MCF 10A (cell line): ENCODE measurements around the gene DYNLT1. TPM values are rescaled to one million over a fixed set of nuclear protein-coding genes. Genes with fewer than 3 reads are reported as not detected.
"Not testable (repeated sequence)": the region's sequence is repeated elsewhere in the genome, so short reads cannot be mapped to it uniquely, and the experiment has no call there.

Experiments
- BruUV-seq: library from RNA; stranded (reverse); fragments of 400-500 nt; replicated peaks from 2 replicates; lab custom pipeline; 2021; lab: Mats Ljungman, UMichigan
- CTCF ChIA-PET: fragments of 300-600 bp; sonication (Branson Sonifier 250); formaldehyde crosslinking; extraction: SDS; loops from one replicate; lab custom pipeline; 2021; ENCODE audit warnings: antibody characterized with exemption, inconsistent platforms; lab: Yijun Ruan, JAX
- POLR2A ChIA-PET: fragments of 300-600, 350-650 bp; sonication (Branson Sonifier 250); formaldehyde crosslinking; extraction: SDS; loops from one replicate; lab custom pipeline; 2020; ENCODE audit warnings: antibody characterized with exemption, inconsistent platforms; lab: Yijun Ruan, JAX
- DNase-seq: peaks from one replicate; pipeline ENCODE4 v3.0.0-alpha.2; 2018; ENCODE audit not compliant: unreplicated experiment
- H3K27ac Mint-ChIP-seq: one replicate; pipeline ENCODE4 v1.8.0; 2022; ENCODE audit warnings: mild to moderate bottlenecking, low read depth, mixed read lengths; ENCODE audit not compliant: unreplicated experiment
- H3K27me3 Mint-ChIP-seq: one replicate; pipeline ENCODE4 v1.8.0; 2022; ENCODE audit warnings: mixed read lengths; ENCODE audit not compliant: insufficient read depth, unreplicated experiment
- H3K36me3 Mint-ChIP-seq: one replicate; pipeline ENCODE4 v1.8.0; 2022; ENCODE audit warnings: mild to moderate bottlenecking, moderate library complexity, mixed read lengths; ENCODE audit not compliant: insufficient read depth, unreplicated experiment
- H3K4me1 Mint-ChIP-seq: one replicate; pipeline ENCODE4 v1.8.0; 2022; ENCODE audit warnings: mixed read lengths; ENCODE audit not compliant: insufficient read depth, unreplicated experiment
- H3K4me3 Mint-ChIP-seq: one replicate; pipeline ENCODE4 v1.8.0; 2022; ENCODE audit warnings: mild to moderate bottlenecking, moderate library complexity, mixed read lengths; ENCODE audit not compliant: unreplicated experiment
- H3K9me3 Mint-ChIP-seq: one replicate; pipeline ENCODE4 v1.8.0; 2022; ENCODE audit warnings: mixed read lengths; ENCODE audit not compliant: unreplicated experiment
- CTCF ChIP-seq: fragments of 200-600 bp; IDR thresholded peaks from one replicate; pipeline ENCODE4 v1.8.0; 2022; ENCODE audit warnings: antibody characterized with exemption, mild to moderate bottlenecking; ENCODE audit not compliant: unreplicated experiment
- intact Hi-C: fragments of 100-400 bp; cut with micrococcal nuclease; formaldehyde crosslinking; loops from 2 replicates; pipeline ENCODE4 v1.14.1; 2022
- total RNA-seq: library from RNA; stranded (reverse); gene quantifications from 2 replicates; pipeline ENCODE4 v1.2.3, GENCODE V29; 2022

DYNLT1 gene
- total RNA-seq, 1 experiment from 2014 or later = 122 TPM

- POLR2A ChIA-PET = interaction anchor here (0.7 kb wide), 1 partner anchor 9 kb away, joined by 3 read pairs; no protein-coding TSS in a partner anchor
- no peak overlapping the region for H3K27ac Mint-ChIP-seq
- CTCF ChIA-PET = interaction anchor here (0.6 to 1.7 kb wide), 3 partner anchors 28 to 149 kb away, joined by 3 to 4 read pairs (median 4); no protein-coding TSS in a partner anchor
These were observed 24.4 kb downstream of the DYNLT1 start for GRCh38 chr6:158619922-158620801.

GRCh38 chr6:158618289-158618688 lies 26.3 kb downstream of the DYNLT1 start:
- peaks cover 47% of the 10 kb centered on the region for H3K36me3 Mint-ChIP-seq
- BruUV-seq, H3K4me3 Mint-ChIP-seq, H3K4me1 Mint-ChIP-seq, H3K27me3 Mint-ChIP-seq, H3K9me3 Mint-ChIP-seq, DNase-seq, intact Hi-C loops, H3K27ac Mint-ChIP-seq: not testable (repeated sequence)
- ChIA-PET CTCF (interaction anchor here (1.2 kb wide), 1 partner anchor 12 kb away, joined by 6 read pairs; no protein-coding TSS in a partner anchor), POLR2A (interaction anchor here (1.1 to 1.7 kb wide), 2 partner anchors 26 to 240 kb away, joined by 4 to 5 read pairs; partner anchors contain the start of gene DYNLT1)

More at GRCh38 chr6:158619922-158620801, 24.4 kb downstream of the DYNLT1 start:
- H3K36me3 Mint-ChIP-seq = peaks cover 50% of the 10 kb centered on the region
- DNase-seq = no peak
- H3K4me3 Mint-ChIP-seq = no peak overlapping the region
- BruUV-seq = no TSS peak
- intact Hi-C loops = no loop called here
- TF ChIP-seq CTCF = no peak
- H3K9me3 Mint-ChIP-seq = no peaks in the 10 kb centered on the region
- no peaks in the 10 kb centered on the region for H3K4me1 Mint-ChIP-seq
- no peaks in the 10 kb centered on the region for H3K27me3 Mint-ChIP-seq

- H3K4me3 Mint-ChIP-seq, intact Hi-C loops, POLR2A ChIA-PET, CTCF ChIA-PET, H3K27ac Mint-ChIP-seq, BruUV-seq, H3K9me3 Mint-ChIP-seq, DNase-seq, H3K27me3 Mint-ChIP-seq, H3K4me1 Mint-ChIP-seq: not testable (repeated sequence)
- H3K36me3 Mint-ChIP-seq = peaks cover 50% of the 10 kb centered on the region
These were observed 29.9 kb downstream of the DYNLT1 start for GRCh38 chr6:158614606-158615005.

GRCh38 chr6:158611541-158612370 lies 32.8 kb downstream of the DYNLT1 start:
- DNase-seq = no peak
- TF ChIP-seq CTCF = no peak
- Mint-ChIP-seq H3K36me3 (peaks cover 41% of the 10 kb centered on the region), H3K4me3 (no peak overlapping the region), H3K4me1 (no peaks in the 10 kb centered on the region), H3K27ac (peak overlapping the region; percentile 17), H3K9me3 (no peaks in the 10 kb centered on the region), H3K27me3 (no peaks in the 10 kb centered on the region)
- ChIA-PET POLR2A (interaction anchor here (0.6 to 1.3 kb wide), 3 partner anchors 9 to 347 kb away, joined by 3 to 4 read pairs (median 3); partner anchors contain the start of gene DYNLT1), CTCF (interaction anchor here (0.6 to 1.7 kb wide), 6 partner anchors 18 to 397 kb away, joined by 3 to 4 read pairs (median 3); no protein-coding TSS in a partner anchor)
- BruUV-seq = no TSS peak
- intact Hi-C loops = no loop called here
